PC-3 (cell line): ENCODE measurements around the gene TREX2. TPM values are rescaled to one million over a fixed set of nuclear protein-coding genes. Genes with fewer than 3 reads are reported as not detected.

Source experiments
- ATAC-seq: fragments of 200-7000 bp; cut with Tn5 transposase; 2 replicates; pipeline ENCODE4 v1.9.1; 2020; ENCODE audit warnings: mild to moderate bottlenecking, moderate library complexity
- BruUV-seq: library from RNA; stranded (reverse); fragments of 400-500 nt; replicated peaks from 2 replicates; lab custom pipeline; 2021; lab: Mats Ljungman, UMichigan
- CTCF ChIA-PET: fragments of 300-600 bp; sonication (Branson Sonifier 250); formaldehyde crosslinking; loops from one replicate; lab custom pipeline; 2022; ENCODE audit warnings: antibody characterized with exemption; lab: Charles Lee
- POLR2A ChIA-PET: fragments of 300-600 bp; sonication (Branson Sonifier 250); formaldehyde crosslinking; loops from one replicate; lab custom pipeline; 2022; ENCODE audit warnings: antibody characterized with exemption; ENCODE audit not compliant: unreplicated experiment; lab: Charles Lee
- DNase-seq: peaks from one replicate; pipeline ENCODE4 v3.0.0-alpha.2; 2015
- H2AFZ ChIP-seq: fragments of 300-600 bp; sonication (generic); 2 replicates; pipeline ENCODE4 v1.6.0; 2016; ENCODE audit warnings: antibody characterized with exemption, low read length
- H3F3A ChIP-seq: fragments of 300-600 bp; sonication (generic); one replicate; pipeline ENCODE4 v1.6.0; 2017; ENCODE audit warnings: antibody characterized with exemption, low read length, control low read depth, mild to moderate bottlenecking; ENCODE audit not compliant: unreplicated experiment
- H3K27ac ChIP-seq: fragments of 300-600 bp; sonication (generic); 2 replicates; pipeline ENCODE4 v1.5.1; 2016; ENCODE audit warnings: mild to moderate bottlenecking, low read length
- H3K27me3 ChIP-seq: fragments of 300-600 bp; sonication (generic); 2 replicates; pipeline ENCODE4 v1.6.1; 2016; ENCODE audit warnings: low read length, mixed read lengths
- H3K36me3 ChIP-seq: fragments of 300-600 bp; sonication (generic); 2 replicates; pipeline ENCODE4 v1.6.1; 2016; ENCODE audit warnings: low read depth, mixed run types, low read length, mixed read lengths
- H3K4me1 ChIP-seq: fragments of 300-600 bp; sonication (generic); 2 replicates; pipeline ENCODE4 v1.5.1; 2016; ENCODE audit warnings: low read length; ENCODE audit not compliant: insufficient read depth
- H3K4me2 ChIP-seq: fragments of 300-600 bp; sonication (generic); 2 replicates; pipeline ENCODE4 v1.6.0; 2016; ENCODE audit warnings: low read length
- H3K4me3 ChIP-seq: fragments of 300-600 bp; sonication (generic); 2 replicates; pipeline ENCODE4 v1.5.1; 2016; ENCODE audit warnings: mild to moderate bottlenecking, low read length, mixed read lengths
- H3K79me2 ChIP-seq: fragments of 300-600 bp; sonication (generic); 2 replicates; pipeline ENCODE4 v1.6.1; 2017; ENCODE audit warnings: low read length, mixed read lengths
- H3K9ac ChIP-seq: fragments of 300-600 bp; sonication (generic); 2 replicates; pipeline ENCODE4 v1.6.0; 2016; ENCODE audit warnings: mild to moderate bottlenecking, low read length
- H3K9me2 ChIP-seq: fragments of 300-600 bp; sonication (generic); replicated peaks from 2 replicates; pipeline ENCODE4 v1.6.1; 2016; ENCODE audit warnings: mixed run types, low read length, mixed read lengths
- H3K9me3 ChIP-seq: fragments of 300-600 bp; sonication (generic); 2 replicates; pipeline ENCODE4 v1.6.1; 2016; ENCODE audit warnings: low read length, mixed read lengths
- H4K20me1 ChIP-seq: fragments of 300-600 bp; sonication (generic); 2 replicates; pipeline ENCODE4 v1.6.1; 2016; ENCODE audit warnings: low read length, mixed read lengths
- CTCF ChIP-seq: fragments of 300-600 bp; sonication (generic); conservative IDR thresholded peaks from 2 replicates; pipeline ENCODE4 v1.5.1; 2017; ENCODE audit warnings: antibody characterized with exemption, low read depth, mild to moderate bottlenecking, low read length
- EZH2 ChIP-seq: fragments of 300-600 bp; sonication (generic); IDR thresholded peaks from one replicate; pipeline ENCODE4 v1.6.1; 2017; ENCODE audit warnings: antibody characterized with exemption, mild to moderate bottlenecking, low read length; ENCODE audit not compliant: unreplicated experiment
- EZH2phosphoT487 ChIP-seq: fragments of 300-600 bp; sonication (generic); IDR thresholded peaks from 2 replicates; pipeline ENCODE4 v1.6.1; 2018; ENCODE audit warnings: mild to moderate bottlenecking, antibody characterized with exemption, low read length, borderline replicate concordance
- intact Hi-C: fragments of 100-400 bp; cut with micrococcal nuclease; formaldehyde crosslinking; loops from 2 replicates; pipeline ENCODE4 v1.9.0; 2023
- total RNA-seq: library from RNA; depleted of rRNA; stranded (reverse); fragments of >200 nt; gene quantifications from 2 replicates; pipeline ENCODE4 v1.2.3, GENCODE V29; 2014

The TREX2 gene
- total RNA-seq, 1 experiment from 2014 or later: 1.4 TPM

- no peaks in the 10 kb centered on the region for H4K20me1 ChIP-seq
- CTCF ChIA-PET: no interaction called here
- H3K79me2 ChIP-seq: no peaks in the 10 kb centered on the region
- no peaks in the 10 kb centered on the region for H3K9me3 ChIP-seq
- no peak overlapping the region for H3K4me3 ChIP-seq
- no peaks in the 10 kb centered on the region for H3K27me3 ChIP-seq
- TF ChIP-seq EZH2 (no peak), CTCF (no peak), EZH2phosphoT487 (no peak)
- H3F3A ChIP-seq: no peaks in the 10 kb centered on the region
- POLR2A ChIA-PET: no interaction called here
- intact Hi-C loops: no loop called here
- no TSS peak for BruUV-seq
- H3K36me3 ChIP-seq: 0 out of 2 replicates have a peak, but pooled peaks cover 4% of the 10 kb centered on the region
- H3K27ac ChIP-seq: no peak overlapping the region
- no peaks in the 10 kb centered on the region for H3K9me2 ChIP-seq
- H3K4me2 ChIP-seq: no peak overlapping the region
- no peak overlapping the region for H2AFZ ChIP-seq
- no peaks in the 10 kb centered on the region for H3K4me1 ChIP-seq
- no peak for ATAC-seq
- H3K9ac ChIP-seq: no peak overlapping the region
- no peak for DNase-seq
Observed at GRCh38 chrX:153455571-153455970, 9.7 kb upstream of the TREX2 start.

GRCh38 chrX:153454901-153455550 lies 9.2 kb upstream of the TREX2 start:
- Histone ChIP-seq H3F3A (no peaks in the 10 kb centered on the region), H2AFZ (no peak overlapping the region), H3K27ac (no peak overlapping the region), H3K4me2 (no peak overlapping the region), H3K36me3 (0 out of 2 replicates have a peak, but pooled peaks cover 2% of the 10 kb centered on the region), H3K9ac (no peak overlapping the region), H3K9me3 (no peaks in the 10 kb centered on the region), H3K4me3 (no peak overlapping the region), H3K4me1 (no peaks in the 10 kb centered on the region), H3K9me2 (no peaks in the 10 kb centered on the region), H3K79me2 (no peaks in the 10 kb centered on the region), H3K27me3 (no peaks in the 10 kb centered on the region), H4K20me1 (no peaks in the 10 kb centered on the region)
- ATAC-seq: no peak
- CTCF ChIA-PET: no interaction called here
- POLR2A ChIA-PET: no interaction called here
- DNase-seq: no peak
- no TSS peak for BruUV-seq
- TF ChIP-seq EZH2phosphoT487: no peak
- no peak for TF ChIP-seq EZH2
- TF ChIP-seq CTCF: no peak
- intact Hi-C loops: no loop called here

GRCh38 chrX:153450949-153451277 lies 5.1 kb upstream of the TREX2 start:
- no peak overlapping the region for H3K4me3 ChIP-seq
- ChIA-PET CTCF (no interaction called here), POLR2A (no interaction called here)
- no peaks in the 10 kb centered on the region for H3K9me3 ChIP-seq
- H2AFZ ChIP-seq: no peak overlapping the region
- H3K4me1 ChIP-seq: no peaks in the 10 kb centered on the region
- no peak for ATAC-seq
- no peak overlapping the region for H3K27ac ChIP-seq
- H3K27me3 ChIP-seq: no peaks in the 10 kb centered on the region
- TF ChIP-seq EZH2phosphoT487: no peak
- no peak for TF ChIP-seq CTCF
- no peak for TF ChIP-seq EZH2
- no peaks in the 10 kb centered on the region for H3K79me2 ChIP-seq
- no peaks in the 10 kb centered on the region for H4K20me1 ChIP-seq
- no peak overlapping the region for H3K9ac ChIP-seq
- no peaks in the 10 kb centered on the region for H3K36me3 ChIP-seq
- intact Hi-C loops: no loop called here
- no TSS peak for BruUV-seq
- DNase-seq: no peak
- H3K4me2 ChIP-seq: no peak overlapping the region
- H3K9me2 ChIP-seq: no peaks in the 10 kb centered on the region
- no peaks in the 10 kb centered on the region for H3F3A ChIP-seq
